NCI-H524 treated with DMSO at 0.1 percent for 48 hours (cell line): ENCODE measurements around the gene LAMA2.

Experiments
- DNase-seq: peaks from one replicate; lab custom pipeline; 2025; lab: John Stamatoyannopoulos, UW

Gene LAMA2

GRCh38 chr6:128899341-128900050 is 16.6 kb downstream of the LAMA2 start:
- DNase-seq: no peak

- DNase-seq: no peak
Measured at GRCh38 chr6:128903715-128904114, 20.8 kb downstream of the LAMA2 start.

GRCh38 chr6:128914051-128914450 is 31.1 kb downstream of the LAMA2 start:
- DNase-seq: no peak

GRCh38 chr6:128918886-128919285 is 35.9 kb downstream of the LAMA2 start:
- no peak for DNase-seq

- no peak for DNase-seq
Measured at GRCh38 chr6:128919412-128920180, 36.7 kb downstream of the LAMA2 start.

GRCh38 chr6:128925765-128926164 is 42.8 kb downstream of the LAMA2 start:
- DNase-seq: no peak

- no peak for DNase-seq
Measured at GRCh38 chr6:128929869-128930268, 46.9 kb downstream of the LAMA2 start.

GRCh38 chr6:128930321-128930720 is 47.4 kb downstream of the LAMA2 start:
- no peak for DNase-seq

GRCh38 chr6:128932061-128932460 is 49.1 kb downstream of the LAMA2 start:
- DNase-seq: no peak

- no peak for DNase-seq
Measured at GRCh38 chr6:128950864-128951263, 67.9 kb downstream of the LAMA2 start.

GRCh38 chr6:128952902-128953301 is 70.0 kb downstream of the LAMA2 start:
- no peak for DNase-seq

GRCh38 chr6:128954308-128955043 is 71.5 kb downstream of the LAMA2 start:
- DNase-seq: no peak

- DNase-seq: no peak
Measured at GRCh38 chr6:128963561-128963960, 80.6 kb downstream of the LAMA2 start.

- no peak for DNase-seq
Measured at GRCh38 chr6:128964233-128964755, 81.4 kb downstream of the LAMA2 start.

- no peak for DNase-seq
Measured at GRCh38 chr6:128964771-128965170, 81.8 kb downstream of the LAMA2 start.

GRCh38 chr6:128966934-128967333 is 84.0 kb downstream of the LAMA2 start:
- DNase-seq: no peak

GRCh38 chr6:128979071-128979470 is 96.1 kb downstream of the LAMA2 start:
- no peak for DNase-seq

- no peak for DNase-seq
Measured at GRCh38 chr6:128981716-128982115, 98.8 kb downstream of the LAMA2 start.

- DNase-seq: no peak
Measured at GRCh38 chr6:128990360-128990759, 107.4 kb downstream of the LAMA2 start.

- no peak for DNase-seq
Measured at GRCh38 chr6:128990915-128991314, 108.0 kb downstream of the LAMA2 start.

GRCh38 chr6:128993166-128993565 is 110.2 kb downstream of the LAMA2 start:
- DNase-seq: no peak

- DNase-seq: no peak
Measured at GRCh38 chr6:128997880-128998279, 114.9 kb downstream of the LAMA2 start.
